Smooth muscle cell (in vitro differentiated cells): Measurements from ENCODE around the gene MTUS2. TPM values are rescaled to one million over a fixed set of nuclear protein-coding genes. Genes with fewer than 3 reads are reported as not detected.

Experiments
- DNase-seq: peaks from one replicate; lab custom pipeline; 2025; ENCODE audit not compliant: unreplicated experiment; lab: John Stamatoyannopoulos, UW
- H2AFZ ChIP-seq: fragments of 200-600 bp; sonication (generic); 2 replicates; pipeline ENCODE4 v1.6.0; 2016; ENCODE audit warnings: antibody characterized with exemption, low read depth, mild to moderate bottlenecking
- H3F3A ChIP-seq: fragments of 200-600 bp; sonication (generic); 2 replicates; pipeline ENCODE4 v1.6.0; 2017; ENCODE audit warnings: antibody characterized with exemption, low read depth
- H3K27ac ChIP-seq: fragments of 200-600 bp; sonication (generic); 2 replicates; pipeline ENCODE4 v1.5.1; 2016; ENCODE audit warnings: low read depth, mild to moderate bottlenecking
- H3K27me3 ChIP-seq: fragments of 200-600 bp; sonication (generic); 2 replicates; pipeline ENCODE4 v1.6.1; 2016; ENCODE audit warnings: low read depth, mild to moderate bottlenecking
- H3K36me3 ChIP-seq: fragments of 200-600 bp; sonication (generic); 2 replicates; pipeline ENCODE4 v1.5.1; 2016; ENCODE audit warnings: low read depth
- H3K4me1 ChIP-seq: fragments of 200-600 bp; sonication (generic); 2 replicates; pipeline ENCODE4 v1.5.1; 2016; ENCODE audit warnings: low read depth
- H3K4me2 ChIP-seq: fragments of 200-600 bp; sonication (generic); 2 replicates; pipeline ENCODE4 v1.6.0; 2016; ENCODE audit warnings: mild to moderate bottlenecking
- H3K4me3 ChIP-seq: fragments of 200-600 bp; sonication (generic); 2 replicates; pipeline ENCODE4 v1.5.1; 2016; ENCODE audit warnings: mild to moderate bottlenecking
- H3K79me2 ChIP-seq: fragments of 200-600 bp; sonication (generic); 2 replicates; pipeline ENCODE4 v1.6.0; 2016; ENCODE audit warnings: low read depth, mild to moderate bottlenecking
- H3K9ac ChIP-seq: fragments of 200-600 bp; sonication (generic); 2 replicates; pipeline ENCODE4 v1.6.0; 2016; ENCODE audit warnings: low read depth
- H3K9me3 ChIP-seq: fragments of 200-600 bp; sonication (generic); replicated peaks from 2 replicates; pipeline ENCODE4 v1.5.1; 2016; ENCODE audit warnings: low read depth
- H4K20me1 ChIP-seq: fragments of 200-600 bp; sonication (generic); 2 replicates; pipeline ENCODE4 v1.6.0; 2016; ENCODE audit warnings: low read depth
- WGBS: methylation state at CpG from one replicate; pipeline ENCODE4 v1.1.7; 2016; ENCODE audit warnings: low lambda C conversion rate; 5-methylcytosine and 5-hydroxymethylcytosine counted together
- polyA plus RNA-seq: library from polyadenylated mRNA; unstranded; fragments of >200 nt; fragmentation: Nextera tagmentation; extraction: Ambion mirVana; gene quantifications from 2 replicates; pipeline ENCODE4 v1.2.1, GENCODE V29; 2016
- total RNA-seq: library from RNA; depleted of rRNA; stranded (reverse); fragments of >200 nt; gene quantifications from 2 replicates; pipeline ENCODE4 v1.2.3, GENCODE V29; 2014
- TF ChIP-seq, protein P1 (sequence below): fragments of 200-600 bp; sonication (generic); IDR thresholded peaks from 2 replicates; pipeline ENCODE4 v1.5.1; 2017; ENCODE audit warnings: borderline replicate concordance, mild to moderate bottlenecking, antibody characterized with exemption; ENCODE audit not compliant: insufficient read depth, poor library complexity, severe bottlenecking

The MTUS2 gene
- total and polyA plus RNA-seq, 2 experiments from 2014 or later, result 0.06 to 0.63 TPM

DNA sequence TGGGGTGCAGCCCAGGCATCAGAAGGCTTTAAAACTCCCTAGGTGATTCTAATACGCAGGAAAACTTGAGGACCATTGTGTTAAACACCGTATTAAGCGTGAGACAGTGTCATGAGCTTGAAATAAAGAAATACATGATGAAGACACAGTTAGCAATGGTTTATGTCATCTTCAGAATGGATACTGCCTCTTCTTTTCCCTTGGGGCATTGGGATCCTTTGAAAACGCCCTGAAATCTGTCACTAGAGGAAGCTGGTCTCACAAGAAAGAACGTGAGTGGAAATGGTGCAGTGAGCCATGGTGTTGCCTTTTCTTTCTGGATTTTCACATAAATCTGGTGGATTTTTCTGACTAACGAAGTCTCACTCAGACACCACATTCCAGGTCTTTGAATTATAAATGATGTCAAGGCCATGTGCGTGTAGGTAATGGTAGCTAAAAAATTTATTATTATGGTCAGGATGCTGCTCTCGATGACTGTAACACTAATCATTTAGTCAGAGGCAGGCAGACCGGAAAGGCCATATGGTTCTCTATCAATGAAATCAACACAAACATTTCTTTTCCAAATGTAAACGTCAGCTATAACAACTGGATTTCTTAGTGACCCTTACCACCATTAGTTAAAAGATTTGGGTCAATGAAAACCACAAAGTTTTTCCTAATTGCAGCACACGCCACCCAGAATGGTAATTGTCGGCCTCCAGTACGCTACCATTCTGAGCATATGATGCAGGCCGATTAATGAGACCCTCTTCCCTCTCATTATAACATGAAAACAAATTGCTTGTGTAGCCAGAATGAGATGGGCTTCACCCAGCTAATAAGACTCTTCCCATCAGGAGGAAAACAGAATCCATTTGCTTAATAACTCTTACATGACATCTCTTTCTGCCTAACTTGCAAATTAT is 669.8 kb downstream of the MTUS2 start:
- Histone ChIP-seq H3K9me3 (no peaks in the 10 kb centered on the region), H3K4me2 (no peak overlapping the region), H3K4me3 (no peak overlapping the region), H2AFZ (no peak overlapping the region), H3K27ac (no peak overlapping the region), H3K79me2 (no peaks in the 10 kb centered on the region), H3K9ac (no peak overlapping the region), H4K20me1 (no peaks in the 10 kb centered on the region), H3K27me3 (no peaks in the 10 kb centered on the region), H3F3A (no peaks in the 10 kb centered on the region), H3K4me1 (no peaks in the 10 kb centered on the region), H3K36me3 (no peaks in the 10 kb centered on the region)
- DNase-seq, result no peak
- TF ChIP-seq, protein P1, sequence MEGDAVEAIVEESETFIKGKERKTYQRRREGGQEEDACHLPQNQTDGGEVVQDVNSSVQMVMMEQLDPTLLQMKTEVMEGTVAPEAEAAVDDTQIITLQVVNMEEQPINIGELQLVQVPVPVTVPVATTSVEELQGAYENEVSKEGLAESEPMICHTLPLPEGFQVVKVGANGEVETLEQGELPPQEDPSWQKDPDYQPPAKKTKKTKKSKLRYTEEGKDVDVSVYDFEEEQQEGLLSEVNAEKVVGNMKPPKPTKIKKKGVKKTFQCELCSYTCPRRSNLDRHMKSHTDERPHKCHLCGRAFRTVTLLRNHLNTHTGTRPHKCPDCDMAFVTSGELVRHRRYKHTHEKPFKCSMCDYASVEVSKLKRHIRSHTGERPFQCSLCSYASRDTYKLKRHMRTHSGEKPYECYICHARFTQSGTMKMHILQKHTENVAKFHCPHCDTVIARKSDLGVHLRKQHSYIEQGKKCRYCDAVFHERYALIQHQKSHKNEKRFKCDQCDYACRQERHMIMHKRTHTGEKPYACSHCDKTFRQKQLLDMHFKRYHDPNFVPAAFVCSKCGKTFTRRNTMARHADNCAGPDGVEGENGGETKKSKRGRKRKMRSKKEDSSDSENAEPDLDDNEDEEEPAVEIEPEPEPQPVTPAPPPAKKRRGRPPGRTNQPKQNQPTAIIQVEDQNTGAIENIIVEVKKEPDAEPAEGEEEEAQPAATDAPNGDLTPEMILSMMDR, result no peak
- 83% methylated on average over 14 of the region's 14 CpGs for WGBS

DNA sequence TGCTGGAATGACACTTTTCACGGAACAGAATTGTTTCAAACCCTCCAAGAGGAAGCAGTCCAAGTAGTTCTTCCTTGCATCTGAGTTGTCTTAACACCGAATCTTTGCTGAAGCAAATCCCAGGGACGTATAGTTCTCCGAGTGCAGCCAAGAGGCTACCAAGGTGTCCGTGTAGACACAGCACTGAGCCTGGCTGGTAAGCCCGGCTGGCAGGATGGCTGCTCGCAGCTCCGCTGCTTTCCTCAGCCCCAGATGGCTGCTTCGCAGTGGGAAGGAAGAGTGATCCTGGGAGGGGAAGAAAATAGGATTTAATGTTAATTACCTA is 670.4 kb downstream of the MTUS2 start:
- TF ChIP-seq, protein P1, result no peak
- no peaks in the 10 kb centered on the region for H4K20me1 ChIP-seq
- H3K36me3 ChIP-seq, result no peaks in the 10 kb centered on the region
- DNase-seq, result no peak
- no peak overlapping the region for H2AFZ ChIP-seq
- no peaks in the 10 kb centered on the region for H3K79me2 ChIP-seq
- H3K9ac ChIP-seq, result no peak overlapping the region
- no peak overlapping the region for H3K4me2 ChIP-seq
- no peaks in the 10 kb centered on the region for H3K27me3 ChIP-seq
- H3F3A ChIP-seq, result no peaks in the 10 kb centered on the region
- 94% methylated on average over 9 of the region's 9 CpGs for WGBS
- H3K27ac ChIP-seq, result no peak overlapping the region
- no peaks in the 10 kb centered on the region for H3K4me1 ChIP-seq
- no peak overlapping the region for H3K4me3 ChIP-seq
- no peaks in the 10 kb centered on the region for H3K9me3 ChIP-seq

DNA sequence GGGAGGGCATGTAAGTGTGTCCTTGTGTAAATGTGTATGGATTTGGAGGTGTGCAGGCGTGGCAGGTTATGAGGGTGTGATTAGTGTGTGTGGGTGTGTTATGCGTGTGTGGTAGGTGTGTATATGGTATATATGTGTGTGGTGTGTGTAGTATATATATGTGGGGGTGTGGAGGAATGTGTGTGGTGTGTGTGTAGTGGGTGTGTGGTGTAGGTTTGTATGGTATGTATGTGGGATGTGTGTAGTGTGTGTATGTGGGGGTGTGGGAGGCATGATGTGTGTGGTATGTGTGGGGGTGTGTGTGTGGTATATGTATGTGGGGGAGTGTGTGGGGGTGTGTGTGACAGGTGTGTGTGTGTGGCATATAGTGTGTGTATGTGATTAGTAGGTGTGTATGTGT is 671.1 kb downstream of the MTUS2 start:
- Histone ChIP-seq H3K27me3 (no peaks in the 10 kb centered on the region), H3F3A (no peaks in the 10 kb centered on the region), H3K36me3 (no peaks in the 10 kb centered on the region), H3K4me1 (no peaks in the 10 kb centered on the region), H3K4me3 (no peak overlapping the region), H2AFZ (no peak overlapping the region), H3K9ac (no peak overlapping the region), H4K20me1 (no peaks in the 10 kb centered on the region), H3K79me2 (no peaks in the 10 kb centered on the region), H3K9me3 (no peaks in the 10 kb centered on the region), H3K27ac (no peak overlapping the region), H3K4me2 (no peak overlapping the region)
- WGBS, result 42% methylated on average over 2 of the region's 2 CpGs
- no peak for DNase-seq
- TF ChIP-seq, protein P1, result no peak

DNA sequence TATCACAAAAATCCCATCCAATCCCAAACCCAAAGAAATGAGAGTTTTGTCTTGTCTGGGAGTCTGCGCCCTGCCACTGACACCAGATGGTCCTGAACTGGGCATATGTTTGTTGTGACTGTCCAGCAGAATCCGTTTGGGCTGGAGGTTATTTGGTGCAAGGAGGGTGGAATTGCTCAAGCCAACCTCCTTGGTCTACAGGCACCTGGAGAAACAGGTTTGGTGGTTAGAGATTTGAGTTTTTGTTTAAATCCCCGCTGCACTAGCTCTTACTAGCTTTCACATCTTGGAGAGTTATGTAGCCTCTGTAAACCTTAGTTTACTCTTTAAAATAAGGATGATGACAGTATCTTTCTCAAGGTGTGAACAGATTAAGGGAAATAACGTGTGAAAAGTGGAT is 673.7 kb downstream of the MTUS2 start:
- Histone ChIP-seq H3K27me3 (no peaks in the 10 kb centered on the region), H3K4me3 (no peak overlapping the region), H3K4me1 (no peaks in the 10 kb centered on the region), H3K9ac (no peak overlapping the region), H3K36me3 (no peaks in the 10 kb centered on the region), H3K27ac (no peak overlapping the region), H3K79me2 (no peaks in the 10 kb centered on the region), H3K9me3 (no peaks in the 10 kb centered on the region), H3K4me2 (no peak overlapping the region), H3F3A (no peaks in the 10 kb centered on the region), H4K20me1 (no peaks in the 10 kb centered on the region), H2AFZ (no peak overlapping the region)
- 77% methylated on average over 4 of the region's 4 CpGs for WGBS
- DNase-seq, result no peak
- TF ChIP-seq, protein P1, result no peak
